GM12878 (cell line): ENCODE data around the gene EBI3. TPM values are rescaled to one million over a fixed set of nuclear protein-coding genes. Genes with fewer than 3 reads are reported as not detected.

Experiments used
- ATAC-seq: fragments of 200-7000 bp; cut with Tn5 transposase; 3 replicates; pipeline ENCODE4 v1.9.1; 2020; ENCODE audit warnings: mild to moderate bottlenecking, moderate library complexity
- BruUV-seq: library from RNA; stranded (reverse); fragments of 400-500 nt; replicated peaks from 2 replicates; lab custom pipeline; 2021; lab: Mats Ljungman, UMichigan
- CTCF ChIA-PET: fragments of 300-600 bp; sonication (Branson Sonifier 250); formaldehyde crosslinking; extraction: SDS; loops from one replicate; lab custom pipeline; 2021; ENCODE audit warnings: inconsistent platforms; lab: Yijun Ruan, JAX
- POLR2A ChIA-PET: fragments of 350-600 bp; formaldehyde crosslinking; extraction: SDS; loops from one replicate; lab custom pipeline; 2021; ENCODE audit warnings: inconsistent platforms; lab: Charles Lee
- RAD21 ChIA-PET: fragments of 300-600 bp; sonication (Branson Sonifier 250); formaldehyde crosslinking; loops from one replicate; lab custom pipeline; 2023; ENCODE audit warnings: antibody characterized with exemption; ENCODE audit not compliant: unreplicated experiment; lab: Charles Lee
- SMC1A ChIA-PET: fragments of 300-600 bp; sonication (Branson Sonifier 250); formaldehyde crosslinking; loops from one replicate; lab custom pipeline; 2023; ENCODE audit not compliant: unreplicated experiment, uncharacterized antibody; lab: Charles Lee
- DNase-seq: peaks from one replicate; pipeline ENCODE4 v3.0.0-alpha.2; 2011; ENCODE audit warnings: low read depth, low spot score
- FAIRE-seq: peaks from 3 replicates; lab custom pipeline; 2011; peaks lifted over from hg19 to GRCh38; lab: Jason Lieb, UNC
- H2AFZ ChIP-seq: 2 replicates; pipeline ENCODE4 v1.6.0; 2011; ENCODE audit warnings: low read depth, low read length, control low read depth; ENCODE audit not compliant: control insufficient read depth
- H3K27ac ChIP-seq: 2 replicates; pipeline ENCODE4 v1.5.1; 2011; ENCODE audit warnings: control low read depth; ENCODE audit not compliant: control insufficient read depth, insufficient read depth
- H3K27me3 ChIP-seq, 2 experiments: replicated peaks in 1 of 2; 2 replicates each; pipeline versions ENCODE4 v1.6.0 to v1.6.1; 2011; ENCODE audit warnings: low read length in 1 of 2; ENCODE audit not compliant: control insufficient read depth in 2 of 2, insufficient read depth in 2 of 2
- H3K36me3 ChIP-seq, 2 experiments: 2 replicates each; pipeline ENCODE4 v1.5.1; 2011; ENCODE audit warnings: low read length in 1 of 2; ENCODE audit not compliant: control insufficient read depth in 2 of 2, insufficient read depth in 2 of 2
- H3K4me1 ChIP-seq: 2 replicates; pipeline ENCODE4 v1.6.1; 2011; ENCODE audit warnings: mild to moderate bottlenecking, low read length, moderate library complexity, mixed read lengths; ENCODE audit not compliant: control insufficient read depth, insufficient read depth
- H3K4me2 ChIP-seq: 2 replicates; pipeline ENCODE4 v1.6.0; 2011; ENCODE audit warnings: control low read depth; ENCODE audit not compliant: control insufficient read depth, insufficient read depth
- H3K4me3 ChIP-seq: fragments of 200-600 bp; sonication (generic); 2 replicates; pipeline ENCODE4 v1.5.1; 2016
- H3K79me2 ChIP-seq: 2 replicates; pipeline ENCODE4 v1.6.0; 2011; ENCODE audit warnings: low read length; ENCODE audit not compliant: control insufficient read depth, insufficient read depth
- H3K9ac ChIP-seq: 2 replicates; pipeline ENCODE4 v1.8.0; 2011; ENCODE audit warnings: low read length, control low read depth, mixed read lengths; ENCODE audit not compliant: control insufficient read depth, insufficient read depth
- H3K9me3 ChIP-seq: replicated peaks from 3 replicates; pipeline ENCODE4 v1.5.1; 2011; ENCODE audit warnings: mild to moderate bottlenecking, low read length; ENCODE audit not compliant: control insufficient read depth, insufficient read depth
- H4K20me1 ChIP-seq: 2 replicates; pipeline ENCODE4 v1.6.0; 2011; ENCODE audit not compliant: control insufficient read depth, insufficient read depth
- BHLHE40 ChIP-seq, 2 experiments: fragments of 450-650 bp in 1 of 2; IDR thresholded peaks; 2 replicates each; pipeline ENCODE4 v1.6.1; 2011 to 2017; ENCODE audit warnings: low read depth in 2 of 2, borderline replicate concordance in 1 of 2, improper control_type of control experiment in 1 of 2, low read length in 1 of 2, mild to moderate bottlenecking in 1 of 2
- CBFB ChIP-seq: IDR thresholded peaks from 2 replicates; pipeline ENCODE4 v1.6.1; 2016; ENCODE audit warnings: antibody characterized with exemption, low read depth
- CBX3 ChIP-seq: fragments of 200-600 bp; sonication (generic); IDR thresholded peaks from 2 replicates; pipeline ENCODE4 v1.6.1; 2016; ENCODE audit warnings: low read depth, borderline replicate concordance
- CBX5 ChIP-seq: sonication (generic); IDR thresholded peaks from 2 replicates; pipeline ENCODE4 v1.6.1; 2016; ENCODE audit warnings: low read depth, moderate library complexity, mild to moderate bottlenecking, inconsistent platforms
- DPF2 ChIP-seq: fragments of 450-650 bp; IDR thresholded peaks from 2 replicates; pipeline ENCODE4 v1.6.1; 2017; ENCODE audit warnings: mild to moderate bottlenecking
- EZH2 ChIP-seq: IDR thresholded peaks from 2 replicates; pipeline ENCODE4 v1.6.1; 2012; ENCODE audit warnings: low read depth, mild to moderate bottlenecking, control low read depth, inconsistent platforms, low read length, borderline replicate concordance; ENCODE audit not compliant: control insufficient read depth
- HDAC2 ChIP-seq: fragments of 200-600 bp; sonication (generic); IDR thresholded peaks from 2 replicates; pipeline ENCODE4 v1.6.1; 2017
- HDGF ChIP-seq: fragments of 450-650 bp; IDR thresholded peaks from 2 replicates; pipeline ENCODE4 v1.6.1; 2016; ENCODE audit warnings: antibody characterized with exemption
- IRF3 ChIP-seq: fragments of 450-650 bp; IDR thresholded peaks from 2 replicates; pipeline ENCODE4 v1.6.1; 2014; ENCODE audit warnings: mild to moderate bottlenecking
- IRF5 ChIP-seq: fragments of 450-650 bp; IDR thresholded peaks from 2 replicates; pipeline ENCODE4 v1.6.1; 2017; ENCODE audit warnings: borderline replicate concordance
- MTA3 ChIP-seq: IDR thresholded peaks from 2 replicates; pipeline ENCODE4 v1.6.1; 2012; ENCODE audit warnings: low read length, inconsistent platforms, borderline replicate concordance
- NR2C2 ChIP-seq: IDR thresholded peaks from 2 replicates; pipeline ENCODE4 v1.6.1; 2011; ENCODE audit warnings: borderline replicate concordance, low read depth; ENCODE audit not compliant: control insufficient read depth, insufficient read length
- SMAD1 ChIP-seq: fragments of 450-650 bp; IDR thresholded peaks from 2 replicates; pipeline ENCODE4 v1.6.1; 2018; ENCODE audit warnings: mild to moderate bottlenecking, low read depth; ENCODE audit not compliant: partially characterized antibody
- SMARCA5 ChIP-seq: fragments of 450-650 bp; IDR thresholded peaks from 2 replicates; pipeline ENCODE4 v1.6.1; 2017; ENCODE audit warnings: mild to moderate bottlenecking
- USF2 ChIP-seq: IDR thresholded peaks from 2 replicates; pipeline ENCODE4 v1.6.1; 2011; ENCODE audit warnings: low read depth, low read length, improper control_type of control experiment, borderline replicate concordance
- YY1 ChIP-seq: IDR thresholded peaks from 2 replicates; pipeline ENCODE4 v1.6.1; 2011; ENCODE audit warnings: low read depth, mild to moderate bottlenecking, low read length
- WGBS: methylation state at CpG from one replicate; pipeline ENCODE4 v1.1.6; 2016; ENCODE audit warnings: low lambda C conversion rate; ENCODE audit not compliant: insufficient replicate concordance, insufficient coverage; ENCODE audit errors: missing lambda C conversion rate; 5-methylcytosine and 5-hydroxymethylcytosine counted together
- in situ Hi-C: fragments of 300-500 bp; cut with MboI; formaldehyde crosslinking; loops from 9 replicates; pipeline ENCODE4 v1.14.3; 2018; ENCODE audit warnings: mixed read lengths
- intact Hi-C: fragments of 100-400 bp; cut with micrococcal nuclease; formaldehyde crosslinking; loops from one replicate; pipeline ENCODE4 v1.14.2; 2022; ENCODE audit not compliant: unreplicated experiment
- polyA plus RNA-seq, 11 experiments: library from polyadenylated mRNA; depleted of rRNA in 4 of 11; unstranded in 6 of 11; stranded (reverse) in 5 of 11; fragments of >200 nt; fragmentation: Nextera tagmentation in 4 of 11; fragmentation: Illumina TruSeq in 1 of 11; extraction: Ambion mirVana in 4 of 11; extraction: Trizol in 1 of 11; gene quantifications; 1 replicate in 1 of 11; 2 replicates in 10 of 11; pipeline versions ENCODE4 v1.2.1 to v1.2.3, GENCODE V29; 2011 to 2016; ENCODE audit warnings: inconsistent platforms in 2 of 11, missing spikeins in 2 of 11, low read depth in 1 of 11
- total RNA-seq, 4 experiments: library from RNA; depleted of rRNA in 3 of 4; stranded (reverse); fragments of >200 nt in 3 of 4; fragmentation: Illumina TruSeq in 1 of 4; extraction: Trizol in 1 of 4; gene quantifications; 2 replicates each; pipeline versions ENCODE4 v1.2.1 to v1.2.3, GENCODE V29; 2013 to 2021
- TF ChIP-seq, protein P1 (sequence below): IDR thresholded peaks from 2 replicates; pipeline ENCODE4 v1.6.1; 2011; ENCODE audit warnings: low read depth, mild to moderate bottlenecking, low read length, moderate library complexity, borderline replicate concordance; ENCODE audit errors: extremely low read depth

The EBI3 gene
- total and polyA plus RNA-seq, 10 of the 15 experiments (the other 5 are each of a cell fraction or from before 2014, with no cell fraction given), result 22.0 to 288 (median 186) TPM

GRCh38 chr19:4184718-4185352 lies 44.5 kb upstream of the EBI3 start:
- no peak for DNase-seq
- intact Hi-C loops, result loop anchor here (10.0 kb wide), 1 partner anchor 120 kb away; the partner anchor contains the start of gene ZBTB7A
- H3K27me3 ChIP-seq, result no peaks in the 10 kb centered on the region
- ChIA-PET CTCF (interaction anchor here (0.7 to 2.2 kb wide), 4 partner anchors 16 to 199 kb away, joined by 3 to 9 read pairs (median 4); partner anchors contain the start of gene EEF2), RAD21 (interaction anchor here (0.8 to 1.2 kb wide), 2 partner anchors 45 to 197 kb away, joined by 4 to 6 read pairs; no protein-coding TSS in a partner anchor), SMC1A (no interaction called here), POLR2A (no interaction called here)
- no peak overlapping the region for H3K4me3 ChIP-seq
- FAIRE-seq, result no peak
- peaks cover 14% of the 10 kb centered on the region for H3K79me2 ChIP-seq
- H3K27ac ChIP-seq, result no peak overlapping the region
- 0 out of 2 replicates have a peak, but pooled peaks cover 2% of the 10 kb centered on the region for H4K20me1 ChIP-seq
- TF ChIP-seq CBFB, result no peak
- TF ChIP-seq HDGF, result no peak
- no peak for TF ChIP-seq YY1
- no peak for TF ChIP-seq DPF2
- TF ChIP-seq, protein P1, sequence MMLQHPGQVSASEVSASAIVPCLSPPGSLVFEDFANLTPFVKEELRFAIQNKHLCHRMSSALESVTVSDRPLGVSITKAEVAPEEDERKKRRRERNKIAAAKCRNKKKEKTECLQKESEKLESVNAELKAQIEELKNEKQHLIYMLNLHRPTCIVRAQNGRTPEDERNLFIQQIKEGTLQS, result no peak
- TF ChIP-seq IRF3, result no peak
- TF ChIP-seq IRF5, result no peak
- no peak for TF ChIP-seq EZH2
- TF ChIP-seq USF2, result no peak
- no peak for TF ChIP-seq MTA3
- TF ChIP-seq SMAD1, result no peak
- no peak for TF ChIP-seq CBX5
- TF ChIP-seq HDAC2, result no peak
- TF ChIP-seq SMARCA5, result no peak
- TF ChIP-seq CBX3, result no peak
- TF ChIP-seq NR2C2, result no peak
- TF ChIP-seq BHLHE40 (IDR thresholded peaks at IDR 0.05; ENCODE audit: borderline replicate concordance in 1 of 2, low read depth in 2 of 2, low read length in 1 of 2), result no peak
- no peak overlapping the region for H3K4me2 ChIP-seq
- in situ Hi-C loops, result loop anchor here (5.0 kb wide), 1 partner anchor 198 kb away; the partner anchor contains the start of gene EEF2
- H2AFZ ChIP-seq, result no peak overlapping the region
- H3K9ac ChIP-seq, result no peak overlapping the region
- peaks cover 15% of the 10 kb centered on the region for H3K4me1 ChIP-seq
- no TSS peak for BruUV-seq
- no peaks in the 10 kb centered on the region for H3K9me3 ChIP-seq
- ATAC-seq, result no peak
- no peaks in the 10 kb centered on the region for H3K36me3 ChIP-seq
- 79% methylated on average over 2 of the region's 2 CpGs for WGBS
